IMR-90 (cell line): Measurements from ENCODE around the gene GNG11. TPM values are rescaled to one million over a fixed set of nuclear protein-coding genes. Genes with fewer than 3 reads are reported as not detected.

Source experiments
- ATAC-seq: fragments of 200-7000 bp; cut with Tn5 transposase; 2 replicates; pipeline ENCODE4 v1.9.1; 2020; ENCODE audit warnings: low read depth, mild to moderate bottlenecking, moderate library complexity
- BruUV-seq: library from RNA; stranded (reverse); fragments of 400-500 nt; replicated peaks from 2 replicates; lab custom pipeline; 2021; lab: Mats Ljungman, UMichigan
- CTCF ChIA-PET: fragments of 300-600 bp; formaldehyde crosslinking; extraction: SDS; loops from one replicate; lab custom pipeline; 2021; ENCODE audit warnings: antibody characterized with exemption; lab: Yijun Ruan, JAX
- POLR2A ChIA-PET: fragments of 300-600 bp; sonication (Branson Sonifier 250); formaldehyde crosslinking; loops from one replicate; lab custom pipeline; 2022; ENCODE audit warnings: antibody characterized with exemption; ENCODE audit not compliant: unreplicated experiment; lab: Charles Lee
- DNase-seq: peaks from one replicate; pipeline ENCODE4 v3.0.0; 2013
- H2AFZ ChIP-seq: replicated peaks from 2 replicates; pipeline ENCODE3; 2013; ENCODE audit warnings: low read length, mild to moderate bottlenecking; ENCODE audit not compliant: poor library complexity
- H2AK5ac ChIP-seq: 2 replicates; pipeline ENCODE4 v1.6.1; 2013; ENCODE audit warnings: low read depth, low read length, inconsistent platforms
- H2AK9ac ChIP-seq: replicated peaks from 2 replicates; pipeline ENCODE3; 2013; ENCODE audit warnings: mild to moderate bottlenecking, low read depth, low read length, moderate library complexity; ENCODE audit not compliant: poor library complexity
- H2BK120ac ChIP-seq: 2 replicates; pipeline ENCODE4 v1.6.1; 2013; ENCODE audit warnings: low read depth, low read length, inconsistent platforms
- H2BK15ac ChIP-seq: 3 replicates; pipeline ENCODE4 v1.6.1; 2013; ENCODE audit warnings: low read depth, low read length, inconsistent platforms
- H2BK20ac ChIP-seq: 2 replicates; pipeline ENCODE4 v1.6.1; 2013; ENCODE audit warnings: low read depth, mild to moderate bottlenecking, inconsistent platforms, low read length, moderate library complexity
- H2BK5ac ChIP-seq: 2 replicates; pipeline ENCODE4 v1.6.1; 2013; ENCODE audit warnings: mild to moderate bottlenecking, low read depth, low read length, inconsistent platforms; ENCODE audit not compliant: poor library complexity, severe bottlenecking
- H3K14ac ChIP-seq: replicated peaks from 2 replicates; pipeline ENCODE4 v1.6.1; 2013; ENCODE audit warnings: low read depth, low read length, inconsistent platforms
- H3K18ac ChIP-seq: 2 replicates; pipeline ENCODE4 v1.6.1; 2013; ENCODE audit warnings: low read depth, low read length, control low read depth
- H3K23ac ChIP-seq: 2 replicates; pipeline ENCODE4 v1.6.1; 2013; ENCODE audit warnings: low read depth, low read length, inconsistent platforms
- H3K27ac ChIP-seq: 2 replicates; pipeline ENCODE4 v1.5.1; 2013; ENCODE audit warnings: mild to moderate bottlenecking, control low read depth, low read length; ENCODE audit not compliant: insufficient read depth
- H3K27me3 ChIP-seq: 2 replicates; pipeline ENCODE4 v1.6.1; 2013; ENCODE audit warnings: low read length; ENCODE audit not compliant: control insufficient read depth, insufficient read depth
- H3K36me3 ChIP-seq: 2 replicates; pipeline ENCODE4 v1.6.1; 2013; ENCODE audit warnings: low read length, mixed read lengths; ENCODE audit not compliant: control insufficient read depth, insufficient read depth
- H3K4ac ChIP-seq: 2 replicates; pipeline ENCODE4 v1.6.1; 2013; ENCODE audit warnings: low read depth, low read length, inconsistent platforms
- H3K4me1 ChIP-seq: 2 replicates; pipeline ENCODE4 v1.6.1; 2013; ENCODE audit warnings: low read length, mixed read lengths; ENCODE audit not compliant: control insufficient read depth, insufficient read depth
- H3K4me2 ChIP-seq: 2 replicates; pipeline ENCODE4 v1.6.1; 2013; ENCODE audit warnings: low read depth, mild to moderate bottlenecking, control low read depth, low read length, moderate library complexity
- H3K4me3 ChIP-seq: 2 replicates; pipeline ENCODE4 v1.5.1; 2013; ENCODE audit warnings: low read depth, mild to moderate bottlenecking, control low read depth, low read length, moderate library complexity; ENCODE audit not compliant: insufficient read depth
- H3K56ac ChIP-seq: 2 replicates; pipeline ENCODE4 v1.6.1; 2013; ENCODE audit warnings: low read length, inconsistent platforms; ENCODE audit not compliant: insufficient read depth; ENCODE audit errors: extremely low read depth
- H3K79me1 ChIP-seq, 2 experiments: 2 replicates each; pipeline ENCODE4 v1.6.1; 2013; ENCODE audit warnings: low read length in 2 of 2, inconsistent platforms in 1 of 2, low read depth in 1 of 2
- H3K9ac ChIP-seq: 2 replicates; pipeline ENCODE4 v1.6.1; 2013; ENCODE audit warnings: low read depth, low read length, control low read depth
- H3K9me1 ChIP-seq: 2 replicates; pipeline ENCODE4 v1.6.1; 2013; ENCODE audit warnings: low read length, inconsistent platforms; ENCODE audit not compliant: insufficient read depth
- H3K9me3 ChIP-seq: 2 replicates; pipeline ENCODE4 v1.6.1; 2013; ENCODE audit warnings: low read length; ENCODE audit not compliant: control insufficient read depth, insufficient read depth
- H4K20me1 ChIP-seq: 2 replicates; pipeline ENCODE4 v1.6.1; 2013; ENCODE audit warnings: low read length, inconsistent platforms; ENCODE audit not compliant: insufficient read depth
- H4K5ac ChIP-seq: 2 replicates; pipeline ENCODE4 v1.6.1; 2013; ENCODE audit warnings: mild to moderate bottlenecking, low read depth, low read length, control low read depth
- H4K8ac ChIP-seq, 2 experiments: 2 replicates each; pipeline ENCODE4 v1.6.1; 2013; ENCODE audit warnings: low read depth in 2 of 2, low read length in 2 of 2, control low read depth in 1 of 2, inconsistent platforms in 1 of 2
- H4K91ac ChIP-seq: 2 replicates; pipeline ENCODE4 v1.6.1; 2013; ENCODE audit warnings: low read depth, low read length, inconsistent platforms; ENCODE audit not compliant: insufficient read depth
- BHLHE40 ChIP-seq: fragments of 150-350 bp; IDR thresholded peaks from 2 replicates; pipeline ENCODE4 v1.6.1; 2016; ENCODE audit warnings: mild to moderate bottlenecking, low read depth, low read length
- CEBPB ChIP-seq: IDR thresholded peaks from 2 replicates; pipeline ENCODE4 v1.6.1; 2012; ENCODE audit warnings: low read depth, low read length, improper control_type of control experiment
- CHD1 ChIP-seq: IDR thresholded peaks from 2 replicates; pipeline ENCODE4 v1.6.1; 2012; ENCODE audit warnings: low read depth, low read length, improper control_type of control experiment
- FOS ChIP-seq: fragments of 150-350 bp; IDR thresholded peaks from 2 replicates; pipeline ENCODE4 v1.6.1; 2016; ENCODE audit warnings: low read depth, low read length
- MAFK ChIP-seq: IDR thresholded peaks from 2 replicates; pipeline ENCODE4 v1.6.1; 2012; ENCODE audit warnings: low read depth, low read length, improper control_type of control experiment
- MXI1 ChIP-seq: IDR thresholded peaks from 2 replicates; pipeline ENCODE4 v1.6.1; 2012; ENCODE audit warnings: low read depth, mild to moderate bottlenecking, low read length, moderate library complexity, borderline replicate concordance
- POLR2A ChIP-seq: IDR thresholded peaks from 2 replicates; pipeline ENCODE4 v1.6.1; 2012; ENCODE audit warnings: mild to moderate bottlenecking, low read depth, low read length
- RCOR1 ChIP-seq: IDR thresholded peaks from 2 replicates; pipeline ENCODE4 v1.6.1; 2012; ENCODE audit warnings: mild to moderate bottlenecking, low read length, improper control_type of control experiment; ENCODE audit not compliant: insufficient replicate concordance
- RFX5 ChIP-seq: IDR thresholded peaks from 2 replicates; pipeline ENCODE4 v1.8.0; 2012; ENCODE audit warnings: low read depth, mild to moderate bottlenecking, low read length, moderate library complexity
- SMC3 ChIP-seq: fragments of 150-350 bp; IDR thresholded peaks from 2 replicates; pipeline ENCODE4 v1.6.1; 2016; ENCODE audit warnings: low read depth, mild to moderate bottlenecking, antibody characterized with exemption, low read length, moderate library complexity
- WGBS, 2 experiments: methylation state at CpG; one replicate each; pipeline versions ENCODE4 v1.1.5 to v1.1.7; 2013; ENCODE audit warnings: missing lambda C conversion rate in 2 of 2; ENCODE audit not compliant: insufficient read length in 1 of 2; ENCODE audit errors: extremely low coverage in 2 of 2; 5-methylcytosine and 5-hydroxymethylcytosine counted together
- dilution Hi-C: fragments of 300-500 bp; cut with HindIII; formaldehyde crosslinking; loops from one replicate; pipeline ENCODE4 v1.14.3; 2018; ENCODE audit warnings: low sequenced_read_pairs; ENCODE audit not compliant: unreplicated experiment
- in situ Hi-C: fragments of 300-500 bp; cut with MboI; formaldehyde crosslinking; loops from 3 replicates; pipeline ENCODE4 v1.14.3; 2019; ENCODE audit warnings: low sequenced_read_pairs, inconsistent platforms, mixed read lengths
- intact Hi-C: fragments of 100-400 bp; cut with micrococcal nuclease; formaldehyde crosslinking; loops from 2 replicates; pipeline ENCODE4 v1.10.0; 2022
- polyA plus RNA-seq, 3 experiments: library from polyadenylated mRNA; depleted of rRNA; stranded (reverse); fragments of >200 nt; gene quantifications; 2 replicates each; pipeline ENCODE4 v1.2.3, GENCODE V29; 2012; ENCODE audit warnings: low replicate concordance in 1 of 3
- total RNA-seq: library from RNA; depleted of rRNA; stranded (reverse); fragments of >200 nt; gene quantifications from 2 replicates; pipeline ENCODE4 v1.2.3, GENCODE V29; 2012
- TF ChIP-seq, protein P1 (sequence below): conservative IDR thresholded peaks from 2 replicates; pipeline ENCODE4 v1.5.1; 2012; ENCODE audit warnings: mild to moderate bottlenecking, low read depth, low read length, improper control_type of control experiment

The GNG11 gene
- total and polyA plus RNA-seq, 2 of the 4 experiments (the other 2 are of a cell fraction) = 6.1 to 10.5 TPM

DNA sequence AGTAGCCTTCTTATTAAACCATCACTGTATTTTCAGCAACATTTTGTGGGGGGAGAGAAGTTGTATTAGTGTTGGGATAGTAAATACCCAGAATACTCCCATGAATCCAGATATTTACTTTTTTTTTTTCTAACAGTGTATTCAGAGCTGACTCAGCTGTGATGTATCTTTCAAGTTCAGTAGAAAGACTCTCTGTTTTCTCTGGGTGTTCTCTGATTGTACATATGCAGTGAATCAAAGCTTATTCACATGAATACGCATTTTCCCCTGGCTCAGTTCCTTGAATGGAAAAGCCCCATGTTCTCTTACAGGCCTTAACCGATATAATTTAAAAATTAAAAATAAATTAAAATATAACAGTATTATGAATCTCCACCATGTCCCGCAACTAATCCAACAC, 32.3 kb upstream of the GNG11 start:
- no TSS peak for BruUV-seq
- peak; percentile 92 for DNase-seq
- WGBS, 2 experiments = no CpG with 5 or more reads among the region's 3 CpGs

More for the DNA sequence above, 32.3 kb upstream of the GNG11 start:
- Histone ChIP-seq H3K23ac (no peak overlapping the region), H4K5ac (no peak overlapping the region), H2BK20ac (no peak overlapping the region), H3K4ac (no peak overlapping the region), H2BK15ac (no peak overlapping the region), H3K4me1 (0 out of 2 replicates have a peak, but pooled peaks cover 2% of the 10 kb centered on the region), H3K36me3 (no peaks in the 10 kb centered on the region; the same call in 1 of the 2 replicates), H2BK5ac (no peak overlapping the region), H2AK9ac (no peak overlapping the region), H3K27me3 (no peaks in the 10 kb centered on the region), H3K4me2 (peak overlapping the region; percentile 94; the same call in 1 of the 2 replicates), H4K91ac (no peak overlapping the region), H4K20me1 (no peaks in the 10 kb centered on the region; the same call in 1 of the 2 replicates), H3K9me1 (no peaks in the 10 kb centered on the region), H3K4me3 (peak overlapping the region; percentile 69; the same call in 1 of the 2 replicates), H2BK120ac (no peak overlapping the region), H3K18ac (no peak overlapping the region), H3K56ac (no peak overlapping the region; the same call in 1 of the 2 replicates), H2AK5ac (no peak overlapping the region), H2AFZ (no peak overlapping the region), H3K14ac (no peak overlapping the region), H4K8ac (no peak overlapping the region), H3K9ac (no peak overlapping the region; the same call in 1 of the 2 replicates), H3K9me3 (no peaks in the 10 kb centered on the region), H3K27ac (no peak overlapping the region), H3K79me1 (no peaks in the 10 kb centered on the region)
- intact Hi-C loops (no loop called here), in situ Hi-C loops (no loop called here), dilution Hi-C loops (no loop called here)
- TF ChIP-seq BHLHE40 = no peak
- TF ChIP-seq MAFK = peak; percentile 34
- TF ChIP-seq RCOR1 = no peak
- TF ChIP-seq POLR2A = no peak; the same call in none of the 2 replicates
- no peak for TF ChIP-seq RFX5
- no peak for TF ChIP-seq MXI1
- TF ChIP-seq FOS = 0 out of 2 replicates have a peak, but pooled peaks have one; percentile 3
- TF ChIP-seq SMC3 = no peak
- TF ChIP-seq CEBPB = no peak
- TF ChIP-seq, protein P1, sequence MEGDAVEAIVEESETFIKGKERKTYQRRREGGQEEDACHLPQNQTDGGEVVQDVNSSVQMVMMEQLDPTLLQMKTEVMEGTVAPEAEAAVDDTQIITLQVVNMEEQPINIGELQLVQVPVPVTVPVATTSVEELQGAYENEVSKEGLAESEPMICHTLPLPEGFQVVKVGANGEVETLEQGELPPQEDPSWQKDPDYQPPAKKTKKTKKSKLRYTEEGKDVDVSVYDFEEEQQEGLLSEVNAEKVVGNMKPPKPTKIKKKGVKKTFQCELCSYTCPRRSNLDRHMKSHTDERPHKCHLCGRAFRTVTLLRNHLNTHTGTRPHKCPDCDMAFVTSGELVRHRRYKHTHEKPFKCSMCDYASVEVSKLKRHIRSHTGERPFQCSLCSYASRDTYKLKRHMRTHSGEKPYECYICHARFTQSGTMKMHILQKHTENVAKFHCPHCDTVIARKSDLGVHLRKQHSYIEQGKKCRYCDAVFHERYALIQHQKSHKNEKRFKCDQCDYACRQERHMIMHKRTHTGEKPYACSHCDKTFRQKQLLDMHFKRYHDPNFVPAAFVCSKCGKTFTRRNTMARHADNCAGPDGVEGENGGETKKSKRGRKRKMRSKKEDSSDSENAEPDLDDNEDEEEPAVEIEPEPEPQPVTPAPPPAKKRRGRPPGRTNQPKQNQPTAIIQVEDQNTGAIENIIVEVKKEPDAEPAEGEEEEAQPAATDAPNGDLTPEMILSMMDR = no peak
- TF ChIP-seq CHD1 = 0 out of 2 replicates have a peak, but pooled peaks have one; percentile 8
- peak; percentile 47 for ATAC-seq
- POLR2A ChIA-PET = interaction anchor here (0.7 kb wide), 1 partner anchor 17 kb away, joined by 3 read pairs; no protein-coding TSS in a partner anchor
- CTCF ChIA-PET = interaction anchor here (1.4 kb wide), 1 partner anchor 11 kb away, joined by 3 read pairs; no protein-coding TSS in a partner anchor
